ENCODE results near the gene TTLL11. TPM values are rescaled to one million over a fixed set of nuclear protein-coding genes. Genes with fewer than 3 reads are reported as not detected.
"Not testable (repeated sequence)": the region's sequence is repeated elsewhere in the genome, so short reads cannot be mapped to it uniquely, and the experiment has no call there.

The TTLL11 gene
- total RNA-seq, 4 donors from 2014 or later = 3.0 to 9.9 (median 7.4) TPM

GRCh38 chr9:121983736-121984135 is 109.4 kb downstream of the TTLL11 start:
- no peak overlapping the region for H3K4me3 ChIP-seq
- H3K27ac ChIP-seq = no peak overlapping the region
- no peaks in the 10 kb centered on the region for H3K36me3 ChIP-seq
- DNase-seq = no peak
- TF ChIP-seq CTCF (IDR thresholded peaks at IDR 0.05) (no peak), POLR2A (IDR thresholded peaks at IDR 0.05) (no peak)
- H3K4me1 ChIP-seq = no peaks in the 10 kb centered on the region
- H3K9me3 ChIP-seq = no peaks in the 10 kb centered on the region
- no peaks in the 10 kb centered on the region for H3K27me3 ChIP-seq

GRCh38 chr9:121981118-121981883 is 111.8 kb downstream of the TTLL11 start:
- no peak for TF ChIP-seq POLR2A (IDR thresholded peaks at IDR 0.05)
- no peak for TF ChIP-seq CTCF (IDR thresholded peaks at IDR 0.05)
- H3K9me3 ChIP-seq = no peaks in the 10 kb centered on the region
- no peaks in the 10 kb centered on the region for H3K4me1 ChIP-seq
- no peak overlapping the region for H3K27ac ChIP-seq
- DNase-seq = no peak
- no peaks in the 10 kb centered on the region for H3K27me3 ChIP-seq
- H3K4me3 ChIP-seq = no peak overlapping the region
- no peaks in the 10 kb centered on the region for H3K36me3 ChIP-seq

GRCh38 chr9:121980665-121981064 is 112.4 kb downstream of the TTLL11 start:
- not testable (repeated sequence) for H3K27ac ChIP-seq, H3K4me3 ChIP-seq, DNase-seq, H3K4me1 ChIP-seq, H3K36me3 ChIP-seq, H3K9me3 ChIP-seq, H3K27me3 ChIP-seq

- Histone ChIP-seq H3K27me3 (no peaks in the 10 kb centered on the region), H3K4me1 (peaks cover 0 to 8% (median 0%) of the 10 kb centered on the region in 4 donors), H3K4me3 (no peak overlapping the region), H3K27ac (no peak overlapping the region), H3K36me3 (no peaks in the 10 kb centered on the region), H3K9me3 (no peaks in the 10 kb centered on the region)
- no peak for TF ChIP-seq POLR2A (IDR thresholded peaks at IDR 0.05)
- no peak for TF ChIP-seq CTCF (IDR thresholded peaks at IDR 0.05)
- no peak for DNase-seq
Measured at GRCh38 chr9:121979736-121980135, 113.4 kb downstream of the TTLL11 start.

GRCh38 chr9:121976751-121977150 is 116.4 kb downstream of the TTLL11 start:
- Histone ChIP-seq H3K4me3 (no peak overlapping the region), H3K36me3 (no peaks in the 10 kb centered on the region), H3K9me3 (no peaks in the 10 kb centered on the region), H3K27me3 (no peaks in the 10 kb centered on the region), H3K27ac (no peak overlapping the region), H3K4me1 (peaks cover 0 to 8% (median 0%) of the 10 kb centered on the region in 4 donors)
- no peak for TF ChIP-seq POLR2A (IDR thresholded peaks at IDR 0.05)
- TF ChIP-seq CTCF (IDR thresholded peaks at IDR 0.05) = no peak
- DNase-seq = no peak

- no peak overlapping the region for H3K4me3 ChIP-seq
- H3K27ac ChIP-seq = peak overlapping the region in 1 of 4 donors; percentile 9
- H3K36me3 ChIP-seq = no peaks in the 10 kb centered on the region
- no peaks in the 10 kb centered on the region for H3K27me3 ChIP-seq
- no peaks in the 10 kb centered on the region for H3K9me3 ChIP-seq
- TF ChIP-seq POLR2A (IDR thresholded peaks at IDR 0.05) = no peak
- TF ChIP-seq CTCF (IDR thresholded peaks at IDR 0.05) = no peak
- H3K4me1 ChIP-seq = peaks cover 0 to 8% (median 0%) of the 10 kb centered on the region in 4 donors
- DNase-seq = peak in 1 of 3 donors; percentile 66
Measured at GRCh38 chr9:121975801-121976277, 117.3 kb downstream of the TTLL11 start.

Measured in Peyer's patch (tissue), 4 donors.